Activated gamma-delta T cell (primary cell): ENCODE results near the gene MX1.

ENCODE experiments used
- DNase-seq: peaks from one replicate; lab custom pipeline; 2025; lab: John Stamatoyannopoulos, UW

MX1 gene

GRCh38 chr21:41460578-41461527 lies 34.8 kb downstream of the MX1 start:
- no peak for DNase-seq

- no peak for DNase-seq
These were observed 39.2 kb downstream of the MX1 start for GRCh38 chr21:41465176-41465781.

GRCh38 chr21:41466024-41466820 lies 40.2 kb downstream of the MX1 start:
- no peak for DNase-seq

GRCh38 chr21:41470054-41470453 lies 44.0 kb downstream of the MX1 start:
- no peak for DNase-seq

- DNase-seq: no peak
These were observed 46.9 kb downstream of the MX1 start for GRCh38 chr21:41472753-41473548.

GRCh38 chr21:41475714-41476420 lies 49.8 kb downstream of the MX1 start:
- no peak for DNase-seq

GRCh38 chr21:41477641-41478318 lies 51.7 kb downstream of the MX1 start:
- no peak for DNase-seq

GRCh38 chr21:41478319-41479177 lies 52.5 kb downstream of the MX1 start:
- DNase-seq: no peak

- no peak for DNase-seq
These were observed 53.6 kb downstream of the MX1 start for GRCh38 chr21:41479686-41480085.

- no peak for DNase-seq
These were observed 54.1 kb downstream of the MX1 start for GRCh38 chr21:41480086-41480690.

GRCh38 chr21:41481191-41481590 lies 55.2 kb downstream of the MX1 start:
- no peak for DNase-seq

- no peak for DNase-seq
These were observed 56.3 kb downstream of the MX1 start for GRCh38 chr21:41482301-41482700.

GRCh38 chr21:41482980-41483379 lies 56.9 kb downstream of the MX1 start:
- no peak for DNase-seq

GRCh38 chr21:41483415-41483814 lies 57.4 kb downstream of the MX1 start:
- no peak for DNase-seq

- DNase-seq: no peak
These were observed 57.9 kb downstream of the MX1 start for GRCh38 chr21:41483973-41484372.

- no peak for DNase-seq
These were observed 61.0 kb downstream of the MX1 start for GRCh38 chr21:41487082-41487481.

GRCh38 chr21:41488080-41488479 lies 62.0 kb downstream of the MX1 start:
- no peak for DNase-seq

- no peak for DNase-seq
These were observed 63.3 kb downstream of the MX1 start for GRCh38 chr21:41489329-41489728.

- DNase-seq: no peak
These were observed 64.3 kb downstream of the MX1 start for GRCh38 chr21:41490330-41490729.
